HepG2 (cell line): ENCODE measurements around the gene DHX16. TPM values are rescaled to one million over a fixed set of nuclear protein-coding genes. Genes with fewer than 3 reads are reported as not detected.
A peak's percentile ranks its signal among the peaks of the same experiment; 100 is the strongest.

ENCODE experiments used
- AKAP8 ChIP-seq: sonication (generic); formaldehyde crosslinking; IDR thresholded peaks from 2 replicates; pipeline ENCODE4 v1.5.1; 2020; ENCODE audit warnings: mild to moderate bottlenecking, missing genetic modification reagents
- BORCS8-MEF2B ChIP-seq: sonication (generic); formaldehyde crosslinking; IDR thresholded peaks from 2 replicates; pipeline ENCODE4 v1.8.0; 2022; ENCODE audit warnings: mild to moderate bottlenecking, missing genetic modification reagents
- ELF1 ChIP-seq: sonication (generic); formaldehyde crosslinking; IDR thresholded peaks from 2 replicates; pipeline ENCODE4 v1.4.0; 2020; ENCODE audit warnings: missing genetic modification reagents
- GATAD2A ChIP-seq: IDR thresholded peaks from 2 replicates; pipeline ENCODE4 v1.6.1; 2016
- HNRNPUL1 ChIP-seq: fragments of 200-400 bp; formaldehyde crosslinking; IDR thresholded peaks from 2 replicates; pipeline ENCODE4 v1.6.1; 2017; ENCODE audit warnings: low read depth, mild to moderate bottlenecking, low read length, moderate library complexity
- MTF2 ChIP-seq: sonication (generic); formaldehyde crosslinking; IDR thresholded peaks from 2 replicates; pipeline ENCODE4 v1.5.0; 2020; ENCODE audit warnings: missing genetic modification reagents, borderline replicate concordance
- MXD4 ChIP-seq: IDR thresholded peaks from 2 replicates; pipeline ENCODE4 v1.6.1; 2016; ENCODE audit warnings: mild to moderate bottlenecking, missing biosample characterization, missing genetic modification reagents
- NFE2L2 ChIP-seq: fragments of 150-350 bp; IDR thresholded peaks from 2 replicates; pipeline ENCODE4 v1.6.1; 2014; ENCODE audit warnings: low read length
- NFIC ChIP-seq: IDR thresholded peaks from 2 replicates; pipeline ENCODE4 v1.6.1; 2012; ENCODE audit warnings: mild to moderate bottlenecking, low read length, inconsistent platforms
- PAWR ChIP-seq: sonication (generic); formaldehyde crosslinking; IDR thresholded peaks from 2 replicates; pipeline ENCODE4 v1.4.0; 2020; ENCODE audit warnings: missing genetic modification reagents, mild to moderate bottlenecking, borderline replicate concordance
- RELA ChIP-seq: sonication (generic); formaldehyde crosslinking; IDR thresholded peaks from 2 replicates; pipeline ENCODE4 v1.4.0; 2020; ENCODE audit warnings: missing genetic modification reagents
- TRIM22 ChIP-seq: fragments of 450-650 bp; IDR thresholded peaks from 2 replicates; pipeline ENCODE4 v1.6.1; 2017
- WIZ ChIP-seq: sonication (generic); formaldehyde crosslinking; IDR thresholded peaks from 2 replicates; pipeline ENCODE4 v1.5.1; 2020; ENCODE audit warnings: mild to moderate bottlenecking, missing genetic modification reagents
- ZBTB26 ChIP-seq: IDR thresholded peaks from 2 replicates; pipeline ENCODE4 v1.6.1; 2016; ENCODE audit warnings: missing compliant biosample characterization, missing genetic modification reagents, borderline replicate concordance
- ZNF460 ChIP-seq: sonication (generic); formaldehyde crosslinking; IDR thresholded peaks from 2 replicates; pipeline ENCODE4 v1.5.1; 2020; ENCODE audit warnings: missing genetic modification reagents, mild to moderate bottlenecking, borderline replicate concordance
- ZNF740 ChIP-seq: sonication (generic); formaldehyde crosslinking; IDR thresholded peaks from 2 replicates; pipeline ENCODE4 v1.4.0; 2020; ENCODE audit warnings: missing genetic modification reagents
- polyA plus RNA-seq, 8 experiments: library from polyadenylated mRNA; depleted of rRNA in 3 of 8; stranded (reverse) in 7 of 8; unstranded in 1 of 8; fragments of >200 nt; fragmentation: Illumina TruSeq in 4 of 8; extraction: Trizol in 4 of 8; gene quantifications; 2 replicates each; pipeline versions ENCODE4 v1.2.1 to v1.2.3, GENCODE V29; 2011 to 2016; ENCODE audit warnings: low read depth in 4 of 8, missing spikeins in 1 of 8, mixed read lengths in 1 of 8; ENCODE audit not compliant: insufficient read depth in 1 of 8
- total RNA-seq, 5 experiments: library from RNA; depleted of rRNA; stranded (reverse); fragments of >200 nt; fragmentation: Illumina TruSeq; extraction: Trizol; gene quantifications; 2 replicates each; pipeline ENCODE4 v1.2.3, GENCODE V29; 2016; ENCODE audit warnings: low read depth in 1 of 5
- TF ChIP-seq, protein P1 (sequence below): sonication (generic); formaldehyde crosslinking; IDR thresholded peaks from 2 replicates; pipeline ENCODE4 v1.4.0; 2020; ENCODE audit warnings: mild to moderate bottlenecking, missing genetic modification reagents, borderline replicate concordance
- TF ChIP-seq, protein P2 (sequence below): IDR thresholded peaks from 2 replicates; pipeline ENCODE4 v1.4.0; 2020; ENCODE audit warnings: mild to moderate bottlenecking, missing genetic modification reagents
- TF ChIP-seq, protein P3 (sequence below): IDR thresholded peaks from 2 replicates; pipeline ENCODE4 v1.6.1; 2016

The DHX16 gene
- total and polyA plus RNA-seq, 2 of the 13 experiments (the other 11 are each of a cell fraction or from before 2014, with no cell fraction given) = 57.0 to 58.5 TPM

DNA sequence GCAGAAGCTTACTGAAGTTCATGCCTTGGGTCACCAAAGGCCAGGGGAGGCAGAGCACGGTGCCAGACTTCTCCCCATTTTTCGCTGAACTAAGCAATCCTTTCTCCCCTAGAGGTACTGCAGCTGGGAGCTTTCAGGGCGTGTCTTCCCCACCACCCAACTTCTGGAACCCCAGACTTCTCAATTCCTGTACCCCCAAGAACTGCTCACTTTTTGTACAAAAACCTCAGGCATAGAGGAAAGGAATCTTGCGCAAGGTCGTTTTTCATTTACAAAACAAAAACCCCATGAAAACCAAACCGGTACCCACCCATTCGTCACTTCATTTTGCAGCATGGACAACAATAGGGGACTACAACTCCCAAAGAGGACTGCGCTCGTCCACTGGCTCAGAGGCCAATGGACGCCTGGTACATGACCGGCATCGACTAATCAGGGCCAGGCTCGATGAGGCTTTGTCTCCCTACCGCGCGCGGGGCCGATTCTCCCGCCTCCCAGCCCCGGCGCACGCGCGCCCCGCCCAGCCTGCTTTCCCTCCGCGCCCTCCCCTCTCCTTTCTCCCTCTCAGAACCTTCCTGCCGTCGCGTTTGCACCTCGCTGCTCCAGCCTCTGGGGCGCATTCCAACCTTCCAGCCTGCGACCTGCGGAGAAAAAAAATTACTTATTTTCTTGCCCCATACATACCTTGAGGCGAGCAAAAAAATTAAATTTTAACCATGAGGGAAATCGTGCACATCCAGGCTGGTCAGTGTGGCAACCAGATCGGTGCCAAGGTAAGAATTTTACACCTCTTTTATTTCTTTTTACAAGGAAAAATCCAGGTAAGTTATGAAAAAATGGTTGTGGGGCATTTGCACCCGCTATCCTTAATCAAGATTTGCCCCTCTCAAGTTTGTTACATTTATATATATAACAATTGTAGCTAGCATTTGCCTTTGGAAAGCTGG lies 47.3 kb upstream of the DHX16 start, which contains the start of gene TUBB (continued):
- TF ChIP-seq, protein P1, sequence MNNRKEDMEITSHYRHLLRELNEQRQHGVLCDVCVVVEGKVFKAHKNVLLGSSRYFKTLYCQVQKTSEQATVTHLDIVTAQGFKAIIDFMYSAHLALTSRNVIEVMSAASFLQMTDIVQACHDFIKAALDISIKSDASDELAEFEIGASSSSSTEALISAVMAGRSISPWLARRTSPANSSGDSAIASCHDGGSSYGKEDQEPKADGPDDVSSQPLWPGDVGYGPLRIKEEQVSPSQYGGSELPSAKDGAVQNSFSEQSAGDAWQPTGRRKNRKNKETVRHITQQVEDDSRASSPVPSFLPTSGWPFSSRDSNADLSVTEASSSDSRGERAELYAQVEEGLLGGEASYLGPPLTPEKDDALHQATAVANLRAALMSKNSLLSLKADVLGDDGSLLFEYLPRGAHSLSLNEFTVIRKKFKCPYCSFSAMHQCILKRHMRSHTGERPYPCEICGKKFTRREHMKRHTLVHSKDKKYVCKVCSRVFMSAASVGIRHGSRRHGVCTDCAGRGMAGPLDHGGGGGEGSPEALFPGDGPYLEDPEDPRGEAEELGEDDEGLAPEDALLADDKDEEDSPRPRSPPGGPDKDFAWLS (CRISPR knock-in tag) = no peak
- TF ChIP-seq MXD4 (CRISPR knock-in tag) (no peak; the same call in 1 of the 2 replicates), RELA (CRISPR knock-in tag) (no peak), NFE2L2 (no peak), ELF1 (CRISPR knock-in tag) (peak; percentile 13; the same call in 1 of the 2 replicates), ZBTB26 (CRISPR knock-in tag) (peak; percentile 25; the same call in 1 of the 2 replicates), NFIC (peak; percentile 10; the same call in 1 of the 2 replicates), TRIM22 (no peak), ZNF740 (CRISPR knock-in tag) (peak; percentile 62; the same call in 1 of the 2 replicates), PAWR (CRISPR knock-in tag) (no peak), BORCS8-MEF2B (CRISPR knock-in tag) (peak; percentile 17; the same call in 1 of the 2 replicates), AKAP8 (CRISPR knock-in tag) (no peak), HNRNPUL1 (no peak), WIZ (no peak; the same call in 1 of the 2 replicates), ZNF460 (CRISPR knock-in tag) (no peak), GATAD2A (CRISPR knock-in tag) (peak; percentile 33), MTF2 (CRISPR knock-in tag) (no peak)
- TF ChIP-seq, protein P2, sequence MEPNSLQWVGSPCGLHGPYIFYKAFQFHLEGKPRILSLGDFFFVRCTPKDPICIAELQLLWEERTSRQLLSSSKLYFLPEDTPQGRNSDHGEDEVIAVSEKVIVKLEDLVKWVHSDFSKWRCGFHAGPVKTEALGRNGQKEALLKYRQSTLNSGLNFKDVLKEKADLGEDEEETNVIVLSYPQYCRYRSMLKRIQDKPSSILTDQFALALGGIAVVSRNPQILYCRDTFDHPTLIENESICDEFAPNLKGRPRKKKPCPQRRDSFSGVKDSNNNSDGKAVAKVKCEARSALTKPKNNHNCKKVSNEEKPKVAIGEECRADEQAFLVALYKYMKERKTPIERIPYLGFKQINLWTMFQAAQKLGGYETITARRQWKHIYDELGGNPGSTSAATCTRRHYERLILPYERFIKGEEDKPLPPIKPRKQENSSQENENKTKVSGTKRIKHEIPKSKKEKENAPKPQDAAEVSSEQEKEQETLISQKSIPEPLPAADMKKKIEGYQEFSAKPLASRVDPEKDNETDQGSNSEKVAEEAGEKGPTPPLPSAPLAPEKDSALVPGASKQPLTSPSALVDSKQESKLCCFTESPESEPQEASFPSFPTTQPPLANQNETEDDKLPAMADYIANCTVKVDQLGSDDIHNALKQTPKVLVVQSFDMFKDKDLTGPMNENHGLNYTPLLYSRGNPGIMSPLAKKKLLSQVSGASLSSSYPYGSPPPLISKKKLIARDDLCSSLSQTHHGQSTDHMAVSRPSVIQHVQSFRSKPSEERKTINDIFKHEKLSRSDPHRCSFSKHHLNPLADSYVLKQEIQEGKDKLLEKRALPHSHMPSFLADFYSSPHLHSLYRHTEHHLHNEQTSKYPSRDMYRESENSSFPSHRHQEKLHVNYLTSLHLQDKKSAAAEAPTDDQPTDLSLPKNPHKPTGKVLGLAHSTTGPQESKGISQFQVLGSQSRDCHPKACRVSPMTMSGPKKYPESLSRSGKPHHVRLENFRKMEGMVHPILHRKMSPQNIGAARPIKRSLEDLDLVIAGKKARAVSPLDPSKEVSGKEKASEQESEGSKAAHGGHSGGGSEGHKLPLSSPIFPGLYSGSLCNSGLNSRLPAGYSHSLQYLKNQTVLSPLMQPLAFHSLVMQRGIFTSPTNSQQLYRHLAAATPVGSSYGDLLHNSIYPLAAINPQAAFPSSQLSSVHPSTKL = no peak; the same call in 1 of the 2 replicates
- TF ChIP-seq, protein P3, sequence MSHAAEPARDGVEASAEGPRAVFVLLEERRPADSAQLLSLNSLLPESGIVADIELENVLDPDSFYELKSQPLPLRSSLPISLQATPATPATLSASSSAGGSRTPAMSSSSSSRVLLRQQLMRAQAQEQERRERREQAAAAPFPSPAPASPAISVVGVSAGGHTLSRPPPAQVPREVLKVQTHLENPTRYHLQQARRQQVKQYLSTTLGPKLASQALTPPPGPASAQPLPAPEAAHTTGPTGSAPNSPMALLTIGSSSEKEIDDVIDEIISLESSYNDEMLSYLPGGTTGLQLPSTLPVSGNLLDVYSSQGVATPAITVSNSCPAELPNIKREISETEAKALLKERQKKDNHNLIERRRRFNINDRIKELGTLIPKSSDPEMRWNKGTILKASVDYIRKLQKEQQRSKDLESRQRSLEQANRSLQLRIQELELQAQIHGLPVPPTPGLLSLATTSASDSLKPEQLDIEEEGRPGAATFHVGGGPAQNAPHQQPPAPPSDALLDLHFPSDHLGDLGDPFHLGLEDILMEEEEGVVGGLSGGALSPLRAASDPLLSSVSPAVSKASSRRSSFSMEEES (CRISPR knock-in tag) = peak; percentile 24
